Breast epithelium (tissue), 3 donors: ENCODE results near the gene RPL18A.

Source experiments
- POLR2A ChIP-seq: fragments of 450-650 bp; IDR thresholded peaks from one replicate; pipeline ENCODE4 v1.6.1; 2016; ENCODE audit warnings: antibody characterized with exemption, mild to moderate bottlenecking, moderate library complexity
- POLR2AphosphoS5 ChIP-seq, 3 donors: sonication (generic); formaldehyde crosslinking; IDR thresholded peaks; one replicate each; pipeline ENCODE4 v1.6.1; 2017; ENCODE audit warnings: antibody characterized with exemption in 3 of 3
- TF ChIP-seq, protein P1 (sequence below), 3 donors: fragments of 450-650 bp; IDR thresholded peaks; one replicate each; pipeline ENCODE4 v1.5.1; 2016 to 2017; ENCODE audit warnings: antibody characterized with exemption in 3 of 3, mild to moderate bottlenecking in 3 of 3, moderate library complexity in 3 of 3

DNA sequence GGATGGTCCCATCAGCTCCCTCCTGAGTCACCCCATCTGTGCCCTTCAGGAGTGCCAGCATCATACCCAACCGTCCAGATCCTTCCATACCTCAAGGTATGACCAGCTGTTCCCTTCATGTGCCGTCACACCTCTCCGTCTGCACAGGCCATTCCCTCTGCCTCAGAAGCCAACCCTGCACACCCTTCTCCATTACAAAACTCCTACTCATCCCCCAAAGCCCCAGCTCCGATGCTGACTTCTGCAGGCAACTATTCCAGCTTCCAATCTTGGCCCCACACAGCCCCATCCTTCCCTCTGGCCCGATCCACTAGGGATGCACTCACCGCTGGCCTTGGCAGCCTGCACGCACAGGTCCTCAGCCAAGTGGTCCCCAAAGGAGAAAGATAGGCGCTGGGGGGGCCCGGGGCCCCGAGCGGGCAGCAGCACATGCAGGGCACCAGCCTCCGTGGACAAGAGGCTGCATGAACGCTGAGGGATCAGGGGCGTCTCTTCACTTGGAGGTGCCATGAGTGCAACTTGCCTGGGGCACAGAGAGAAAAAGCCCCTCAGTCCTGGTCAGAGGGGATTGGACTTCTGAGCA is 15.7 kb upstream of the RPL18A start:
- TF ChIP-seq, protein P1, sequence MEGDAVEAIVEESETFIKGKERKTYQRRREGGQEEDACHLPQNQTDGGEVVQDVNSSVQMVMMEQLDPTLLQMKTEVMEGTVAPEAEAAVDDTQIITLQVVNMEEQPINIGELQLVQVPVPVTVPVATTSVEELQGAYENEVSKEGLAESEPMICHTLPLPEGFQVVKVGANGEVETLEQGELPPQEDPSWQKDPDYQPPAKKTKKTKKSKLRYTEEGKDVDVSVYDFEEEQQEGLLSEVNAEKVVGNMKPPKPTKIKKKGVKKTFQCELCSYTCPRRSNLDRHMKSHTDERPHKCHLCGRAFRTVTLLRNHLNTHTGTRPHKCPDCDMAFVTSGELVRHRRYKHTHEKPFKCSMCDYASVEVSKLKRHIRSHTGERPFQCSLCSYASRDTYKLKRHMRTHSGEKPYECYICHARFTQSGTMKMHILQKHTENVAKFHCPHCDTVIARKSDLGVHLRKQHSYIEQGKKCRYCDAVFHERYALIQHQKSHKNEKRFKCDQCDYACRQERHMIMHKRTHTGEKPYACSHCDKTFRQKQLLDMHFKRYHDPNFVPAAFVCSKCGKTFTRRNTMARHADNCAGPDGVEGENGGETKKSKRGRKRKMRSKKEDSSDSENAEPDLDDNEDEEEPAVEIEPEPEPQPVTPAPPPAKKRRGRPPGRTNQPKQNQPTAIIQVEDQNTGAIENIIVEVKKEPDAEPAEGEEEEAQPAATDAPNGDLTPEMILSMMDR (IDR thresholded peaks at IDR 0.05), result no peak
- TF ChIP-seq POLR2A (no peak), POLR2AphosphoS5 (IDR thresholded peaks at IDR 0.05) (no peak)
